B cell (primary cell): ENCODE data around the gene CATSPERZ.

Experiments used
- EZH2 ChIP-seq: IDR thresholded peaks from 2 replicates; pipeline ENCODE4 v1.6.1; 2012; ENCODE audit warnings: borderline replicate concordance, low read depth, mild to moderate bottlenecking, moderate library complexity, low read length; ENCODE audit not compliant: insufficient read depth, poor library complexity, severe bottlenecking
- TF ChIP-seq, protein P1 (sequence below): fragments of 200-600 bp; IDR thresholded peaks from one replicate; pipeline ENCODE4 v1.8.0; 2022; ENCODE audit warnings: antibody characterized with exemption, mild to moderate bottlenecking

GRCh38 chr11:64256300-64256699 lies 43.9 kb upstream of the CATSPERZ start:
- no peak for TF ChIP-seq EZH2
- TF ChIP-seq, protein P1, sequence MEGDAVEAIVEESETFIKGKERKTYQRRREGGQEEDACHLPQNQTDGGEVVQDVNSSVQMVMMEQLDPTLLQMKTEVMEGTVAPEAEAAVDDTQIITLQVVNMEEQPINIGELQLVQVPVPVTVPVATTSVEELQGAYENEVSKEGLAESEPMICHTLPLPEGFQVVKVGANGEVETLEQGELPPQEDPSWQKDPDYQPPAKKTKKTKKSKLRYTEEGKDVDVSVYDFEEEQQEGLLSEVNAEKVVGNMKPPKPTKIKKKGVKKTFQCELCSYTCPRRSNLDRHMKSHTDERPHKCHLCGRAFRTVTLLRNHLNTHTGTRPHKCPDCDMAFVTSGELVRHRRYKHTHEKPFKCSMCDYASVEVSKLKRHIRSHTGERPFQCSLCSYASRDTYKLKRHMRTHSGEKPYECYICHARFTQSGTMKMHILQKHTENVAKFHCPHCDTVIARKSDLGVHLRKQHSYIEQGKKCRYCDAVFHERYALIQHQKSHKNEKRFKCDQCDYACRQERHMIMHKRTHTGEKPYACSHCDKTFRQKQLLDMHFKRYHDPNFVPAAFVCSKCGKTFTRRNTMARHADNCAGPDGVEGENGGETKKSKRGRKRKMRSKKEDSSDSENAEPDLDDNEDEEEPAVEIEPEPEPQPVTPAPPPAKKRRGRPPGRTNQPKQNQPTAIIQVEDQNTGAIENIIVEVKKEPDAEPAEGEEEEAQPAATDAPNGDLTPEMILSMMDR, result no peak
